HG03520 (cell line): ENCODE results near the gene GNG13.
A peak's percentile ranks its signal among the peaks of the same experiment; 100 is the strongest.

ENCODE experiments used
- ATAC-seq: cut with Tn5 transposase; IDR thresholded peaks from one replicate; pipeline ENCODE4 v1.9.1; 2021; ENCODE audit warnings: mild to moderate bottlenecking, moderate library complexity; ENCODE audit not compliant: unreplicated experiment

The GNG13 gene

DNA sequence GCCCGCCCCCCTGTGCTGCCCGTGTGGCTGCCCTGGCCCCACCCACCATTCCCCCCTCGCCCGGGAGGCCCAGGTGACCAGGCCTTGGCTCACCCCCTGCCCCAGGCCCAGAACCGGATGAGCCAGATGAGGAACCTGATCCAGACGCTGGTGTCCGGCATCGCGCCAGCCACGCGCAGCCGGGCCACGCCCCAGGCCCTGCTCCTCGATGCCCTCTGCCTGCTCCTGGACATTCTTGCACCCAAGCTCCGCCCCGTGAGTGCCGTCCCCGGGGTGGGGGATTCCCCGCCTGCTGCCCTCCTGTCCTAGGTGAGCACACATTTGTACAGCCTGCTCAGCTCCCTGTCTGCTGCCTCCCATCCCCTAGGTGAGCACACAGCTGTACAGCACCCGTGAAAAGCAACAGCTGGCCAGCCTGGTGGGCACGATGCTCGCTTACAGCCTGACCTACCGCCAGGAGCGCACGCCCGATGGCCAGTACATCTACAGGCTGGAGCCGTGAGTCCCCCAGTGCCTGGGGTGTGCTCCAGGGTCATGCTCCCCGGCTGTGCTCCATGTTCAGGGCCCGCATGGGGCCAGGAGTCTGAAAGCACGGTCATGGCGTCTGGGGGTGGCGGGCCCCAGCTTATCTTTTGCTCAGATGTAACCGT, 4.8 kb downstream of the GNG13 start:
- no peak for ATAC-seq

DNA sequence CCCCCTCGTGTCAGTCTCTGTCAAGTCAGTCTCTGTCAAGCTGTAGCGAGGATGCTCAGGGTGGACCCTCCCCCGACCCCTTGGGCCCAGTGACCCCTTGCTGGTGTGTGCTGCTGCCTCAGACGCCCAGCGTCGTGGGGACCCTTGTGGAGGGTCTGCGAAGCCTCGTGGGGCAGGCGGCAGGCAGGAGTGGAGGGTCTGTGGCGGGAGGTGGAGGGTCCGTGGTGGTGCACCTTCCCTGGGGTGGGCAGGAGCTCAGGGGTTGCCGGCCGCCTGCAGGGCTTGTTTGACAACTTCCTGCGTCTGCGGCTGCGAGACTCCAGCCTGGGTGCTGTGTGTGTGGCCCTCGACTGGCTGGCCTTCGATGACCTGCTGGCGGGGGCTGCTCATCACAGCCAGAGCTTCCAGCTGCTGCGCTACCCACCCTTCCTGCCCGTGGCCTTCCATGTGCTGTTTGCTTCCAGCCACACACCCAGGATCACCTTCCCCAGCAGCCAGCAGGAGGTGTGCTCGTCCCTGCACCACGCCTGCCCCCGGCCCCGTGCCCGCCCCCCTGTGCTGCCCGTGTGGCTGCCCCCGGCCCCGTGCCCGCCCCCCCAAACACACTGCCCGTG, 5.6 kb downstream of the GNG13 start:
- ATAC-seq, result no peak

DNA sequence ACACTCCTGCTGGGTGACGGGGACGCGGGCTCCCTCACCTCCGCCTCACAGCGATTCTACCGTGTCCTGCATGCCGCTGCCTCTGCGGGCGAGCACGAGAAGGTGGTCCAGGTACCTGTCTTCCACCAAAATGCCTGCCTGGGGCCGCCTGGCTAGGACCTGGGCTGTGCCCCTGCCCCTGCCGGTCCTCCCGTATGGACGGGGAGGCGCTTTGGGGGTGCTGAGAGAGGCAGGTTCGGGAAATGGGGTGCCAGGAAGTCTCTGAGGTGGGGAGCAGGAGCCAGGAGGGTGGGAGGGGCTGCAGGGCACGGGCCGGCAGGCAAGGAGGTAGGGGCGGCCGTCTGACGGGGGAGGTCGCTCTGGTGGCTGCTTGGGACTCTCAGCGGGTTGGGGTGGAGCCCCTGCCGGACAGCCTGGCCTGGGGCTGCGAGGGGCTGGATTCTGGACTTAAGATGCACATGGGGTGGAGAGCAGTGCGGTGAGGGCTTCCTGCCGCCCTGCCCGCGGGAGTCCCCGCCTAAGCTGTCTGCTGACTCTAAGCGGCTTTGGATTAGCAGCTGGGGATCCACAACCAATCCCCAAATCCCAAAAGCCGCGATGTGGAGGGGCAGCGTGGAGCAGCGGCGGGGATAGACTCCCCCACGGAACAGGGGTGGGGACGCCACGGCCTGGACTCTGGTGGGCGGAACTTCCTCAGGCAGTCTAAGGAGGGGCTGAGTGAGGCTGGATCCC, 6.3 kb downstream of the GNG13 start:
- ATAC-seq, result no peak

DNA sequence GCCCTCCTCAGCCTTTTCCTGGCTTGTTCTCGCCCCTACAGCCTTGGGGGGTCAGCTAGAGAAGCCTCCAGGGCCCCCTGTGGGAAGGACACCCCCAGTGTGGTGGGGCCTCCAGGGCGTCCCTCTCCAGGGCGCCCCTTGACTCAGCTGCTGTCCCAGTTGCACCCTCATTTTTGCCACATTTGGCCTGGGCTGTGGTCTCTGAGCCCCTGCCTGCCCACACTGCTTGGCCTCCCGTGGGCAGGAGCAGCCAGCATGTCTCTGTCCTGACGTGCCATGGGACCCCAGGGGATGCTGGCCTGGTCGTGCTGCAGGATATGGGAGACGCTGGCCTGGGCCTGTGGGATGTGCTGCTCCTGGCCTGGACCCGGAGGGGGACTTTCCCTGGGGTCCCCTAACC, 7.1 kb downstream of the GNG13 start:
- no peak for ATAC-seq

DNA sequence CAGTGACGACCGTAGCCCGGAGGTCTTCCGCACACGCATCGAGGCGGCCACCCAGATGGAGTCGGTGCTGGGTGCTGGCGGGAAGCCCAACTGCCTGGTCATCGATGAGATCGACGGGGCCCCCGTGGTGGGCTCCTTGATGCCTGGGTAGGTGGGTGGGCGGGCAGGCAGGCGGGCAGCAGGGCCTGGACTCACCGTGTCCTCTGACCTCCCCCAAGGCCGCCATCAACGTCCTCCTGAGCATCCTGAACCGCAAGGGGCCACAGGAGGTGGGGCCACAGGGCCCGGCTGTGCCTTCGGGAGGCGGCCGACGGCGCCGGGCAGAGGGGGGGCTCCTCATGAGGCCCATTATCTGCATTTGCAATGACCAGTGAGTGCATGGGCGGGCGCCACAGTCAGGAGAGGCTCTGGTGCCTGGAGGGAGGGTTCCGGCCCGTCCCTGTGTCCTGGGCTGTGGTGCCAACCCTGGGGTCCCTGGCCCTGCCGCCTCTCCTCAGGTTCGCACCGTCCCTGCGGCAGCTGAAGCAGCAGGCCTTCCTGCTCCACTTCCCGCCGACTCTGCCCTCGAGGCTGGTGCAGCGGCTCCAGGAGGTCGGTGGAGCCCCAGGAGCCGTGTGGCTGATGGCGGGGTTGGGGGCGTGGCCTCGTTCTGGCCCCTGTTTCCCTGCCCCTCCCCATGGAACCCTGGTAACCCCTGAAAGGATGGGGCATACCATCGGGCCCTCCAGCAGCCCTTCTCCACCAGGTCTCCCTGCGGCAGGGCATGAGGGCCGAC, 8.1 kb downstream of the GNG13 start:
- ATAC-seq, result no peak

DNA sequence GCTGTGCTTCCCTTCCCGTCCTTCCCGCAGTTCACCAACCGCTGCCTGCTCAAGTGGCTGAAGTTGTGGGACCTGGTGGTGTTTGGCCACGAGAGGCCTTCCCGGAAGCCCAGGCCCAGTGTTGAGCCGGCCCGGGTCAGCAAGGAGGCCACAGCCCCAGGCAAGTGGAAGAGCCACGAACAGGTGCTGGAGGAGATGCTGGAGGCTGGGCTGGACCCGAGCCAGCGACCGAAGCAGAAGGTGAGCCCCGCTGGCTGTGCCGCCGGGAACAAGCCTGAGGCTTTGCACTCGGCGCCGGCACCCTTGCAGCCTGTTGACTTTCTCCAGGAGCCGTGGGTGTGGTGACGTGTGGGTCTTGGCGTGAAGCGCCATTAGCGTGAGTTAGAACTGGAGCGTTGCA, 9.4 kb downstream of the GNG13 start:
- ATAC-seq, result no peak

DNA sequence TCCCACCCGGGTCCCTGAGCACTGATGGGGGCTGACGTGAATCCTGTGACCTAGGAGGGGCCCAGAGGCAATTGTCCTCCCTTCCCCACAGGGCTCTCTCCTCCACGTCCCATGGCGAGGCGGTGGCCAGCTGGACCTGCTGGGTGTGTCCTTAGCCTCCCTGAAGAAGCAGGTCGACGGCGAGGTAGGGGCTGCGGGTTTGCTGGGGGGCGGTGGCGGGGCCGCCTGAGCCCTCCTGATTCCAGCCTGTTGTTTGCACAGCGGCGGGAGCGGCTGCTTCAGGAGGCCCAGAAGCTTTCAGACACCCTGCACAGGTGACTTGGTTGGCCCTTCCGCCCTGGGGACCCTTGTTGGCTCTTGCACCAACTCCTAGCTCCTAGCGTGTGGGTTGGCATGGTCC, 10.4 kb downstream of the GNG13 start:
- no peak for ATAC-seq

DNA sequence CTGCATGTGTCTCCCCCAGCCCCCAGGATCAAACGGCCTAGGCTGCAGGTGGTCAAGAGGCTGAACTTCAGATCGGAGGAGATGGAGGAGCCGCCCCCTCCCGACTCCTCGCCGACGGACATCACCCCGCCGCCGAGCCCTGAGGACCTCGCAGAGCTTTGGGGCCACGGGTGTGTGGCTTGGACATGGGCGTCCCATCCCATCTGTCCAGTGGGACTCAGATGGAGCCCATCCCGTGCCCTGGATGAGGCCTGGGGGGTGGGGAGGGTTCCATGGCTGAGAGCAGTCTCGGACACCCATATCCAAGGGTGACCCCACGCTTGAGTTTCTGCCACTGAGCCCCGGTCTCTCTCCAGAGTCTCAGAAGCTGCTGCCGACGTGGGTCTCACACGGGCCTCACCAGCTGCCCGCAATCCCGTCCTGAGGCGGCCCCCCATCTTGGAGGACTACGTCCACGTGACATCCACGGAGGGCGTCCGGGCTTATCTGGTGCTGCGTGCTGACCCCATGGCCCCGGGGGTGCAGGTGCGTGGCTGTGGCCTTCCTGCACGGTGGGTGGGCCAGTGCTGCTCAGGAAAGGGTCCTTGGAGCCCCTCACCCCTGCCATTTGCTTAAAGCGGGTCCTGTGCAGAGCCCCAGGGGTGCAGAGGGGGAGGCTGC, 11.2 kb downstream of the GNG13 start:
- no peak for ATAC-seq

DNA sequence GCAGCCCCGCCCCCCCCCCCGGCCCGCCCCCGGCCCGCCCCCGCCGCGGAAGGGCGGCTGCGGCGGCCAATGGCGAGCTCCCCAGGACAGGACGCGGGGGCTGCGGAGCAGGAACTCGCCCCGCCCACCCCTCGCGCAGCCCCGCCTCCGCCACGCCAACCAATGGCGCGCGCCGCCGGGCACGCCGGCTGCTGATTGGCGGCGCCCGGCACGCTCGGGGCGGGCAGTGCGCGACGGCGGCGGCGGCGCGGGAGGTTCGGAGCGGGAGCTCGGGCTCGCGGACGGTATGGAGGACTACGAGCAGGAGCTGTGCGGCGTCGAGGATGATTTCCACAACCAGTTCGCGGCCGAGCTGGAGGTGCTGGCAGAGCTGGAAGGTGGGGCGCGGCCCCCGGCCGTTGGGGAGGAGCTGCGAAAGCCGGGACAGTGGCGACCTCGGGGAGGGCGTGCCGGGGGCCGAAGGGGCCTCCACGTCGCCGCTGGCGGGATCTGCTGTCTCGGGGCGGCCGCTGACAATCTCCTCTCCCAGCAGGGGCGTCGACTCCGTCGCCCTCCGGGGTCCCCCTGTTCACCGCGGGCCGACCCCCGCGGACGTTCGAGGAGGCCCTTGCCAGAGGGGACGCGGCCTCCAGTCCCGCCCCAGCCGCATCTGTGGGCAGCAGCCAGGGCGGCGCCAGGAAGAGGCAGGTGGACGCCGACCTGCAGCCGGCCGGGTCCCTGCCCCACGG, 12.0 kb downstream of the GNG13 start, which contains the start of gene CHTF18:
Gene CHTF18, plus strand, starts transcription at position 222 of the 728 bp plus-strand sequence. Its CDS starts 65 bp downstream, at position 287.
- ATAC-seq, result peak; percentile 71

DNA sequence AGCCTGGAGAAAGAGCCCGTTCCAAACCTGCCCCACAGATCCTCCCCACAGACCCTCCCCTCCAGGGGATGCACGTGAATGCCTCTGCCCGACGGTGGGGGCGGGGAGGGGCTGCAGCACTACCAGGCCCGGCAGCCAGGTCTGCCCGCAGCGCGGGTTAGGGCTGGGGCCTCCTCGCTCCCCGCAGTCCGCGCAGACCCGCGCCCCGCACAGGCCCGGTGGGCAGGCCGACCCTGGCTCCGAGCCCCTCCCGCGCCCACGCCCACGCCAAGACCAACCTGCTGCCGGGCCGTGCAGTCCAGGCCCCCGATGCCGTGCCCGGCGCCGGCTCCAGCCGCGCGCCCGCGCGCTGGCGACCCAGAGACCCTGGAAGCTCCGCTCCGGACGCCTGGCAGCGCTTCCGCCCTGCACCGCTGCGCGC, 12.5 kb downstream of the GNG13 start, which contains the start of gene RPUSD1:
Gene RPUSD1, minus strand, starts transcription at position 404 of the 421 bp plus-strand sequence. CDS start 644 bp downstream, outside the sequence.
- peak; percentile 13 for ATAC-seq

DNA sequence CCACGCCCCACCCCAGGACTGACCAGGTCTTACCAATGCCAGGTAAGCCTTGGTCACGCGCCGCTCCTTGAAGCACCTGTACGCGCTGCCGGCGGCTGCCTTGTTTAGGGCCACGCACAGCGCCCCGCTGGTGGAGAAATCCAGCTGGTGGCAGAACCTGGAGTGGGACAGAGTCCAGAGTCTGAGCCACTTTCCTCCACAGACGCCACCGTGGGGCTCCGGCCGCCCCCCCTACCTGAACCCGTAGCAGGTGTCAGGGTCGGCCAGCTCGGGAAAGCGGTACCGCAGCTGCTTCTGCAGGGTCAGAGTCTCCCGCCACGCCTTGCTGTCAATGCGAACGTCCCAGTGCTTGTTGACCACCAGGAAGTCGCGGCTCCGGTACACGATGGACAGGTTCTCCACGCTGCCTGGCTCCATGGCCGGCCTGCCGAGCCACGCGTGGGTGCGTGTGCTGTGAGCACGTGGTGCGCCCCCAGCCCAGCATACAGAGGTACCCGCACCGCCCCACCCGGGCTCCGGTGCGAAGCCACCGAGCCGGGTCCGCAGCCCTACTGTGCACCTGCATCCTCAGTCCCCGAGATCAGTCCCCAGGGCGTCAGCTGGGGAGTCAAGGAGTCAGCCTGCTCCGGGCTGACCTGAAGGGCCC, 13.1 kb downstream of the GNG13 start:
- no peak for ATAC-seq

DNA sequence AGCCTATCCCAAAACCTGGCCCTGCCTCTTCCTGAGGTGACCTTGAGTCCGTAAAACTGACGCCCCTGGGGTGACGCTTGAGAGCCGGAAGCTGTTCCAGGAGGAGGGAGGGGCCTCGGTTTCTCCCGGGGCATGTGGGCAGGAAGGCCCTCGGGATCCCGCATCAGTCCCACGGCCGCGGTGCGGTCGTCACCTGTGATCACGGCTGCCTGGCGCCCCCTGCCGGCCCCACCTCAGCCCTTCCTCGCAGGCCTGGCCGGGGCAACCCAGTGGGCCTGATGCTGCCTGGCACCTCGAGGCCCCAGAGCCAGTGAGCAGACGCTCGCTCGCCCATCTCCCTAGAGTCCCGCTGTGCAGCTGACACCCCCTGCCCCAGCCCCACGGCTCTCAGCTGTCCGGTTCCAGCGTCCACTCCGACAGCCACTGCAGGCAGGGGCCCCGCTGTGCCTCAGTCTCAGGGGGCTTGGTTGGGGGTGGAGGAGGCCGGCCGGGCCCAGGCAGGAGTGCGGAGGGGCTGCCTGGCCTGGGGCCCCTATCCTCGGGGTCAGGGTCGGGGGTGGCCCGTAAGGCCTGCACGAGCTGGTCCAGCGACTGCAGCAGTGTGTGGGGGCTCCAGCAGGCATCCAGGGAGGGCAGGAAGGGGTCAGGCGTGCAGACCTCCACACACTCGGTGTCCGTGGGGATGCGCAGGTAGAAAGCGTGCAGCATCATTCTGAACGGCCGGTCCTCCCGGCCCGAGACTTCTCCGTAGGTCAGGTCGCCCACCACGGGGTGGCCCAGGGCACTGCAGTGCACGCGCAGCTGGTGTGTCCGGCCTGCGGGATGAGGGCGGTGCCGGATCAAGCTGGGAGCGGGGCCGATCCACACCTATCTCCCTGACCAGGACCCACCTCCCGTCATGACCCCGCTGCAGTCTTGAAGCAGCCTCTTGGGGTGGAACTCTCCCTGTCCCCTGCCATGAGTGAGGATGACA, 14.7 kb downstream of the GNG13 start:
- ATAC-seq, result no peak

DNA sequence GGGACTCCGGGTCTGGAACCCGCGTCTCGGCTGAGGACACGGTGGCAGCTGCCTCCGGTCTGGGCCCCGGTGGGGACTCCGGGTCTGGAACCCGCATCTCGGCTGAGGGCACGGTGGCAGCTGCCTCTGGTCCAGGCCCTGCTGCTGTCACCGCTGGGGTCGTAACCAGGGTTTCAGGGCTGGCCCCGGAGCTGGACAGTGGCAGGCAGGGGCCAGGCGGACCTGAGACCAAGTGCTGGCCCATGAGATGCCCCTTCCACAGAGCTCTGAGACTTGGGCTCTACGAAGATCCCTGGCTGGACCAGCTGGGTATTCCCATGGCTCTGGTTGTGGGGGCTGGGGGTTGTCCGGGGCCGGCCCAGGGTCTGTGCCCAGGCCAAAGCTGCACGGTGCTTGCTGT, 16.1 kb downstream of the GNG13 start:
- no peak for ATAC-seq

DNA sequence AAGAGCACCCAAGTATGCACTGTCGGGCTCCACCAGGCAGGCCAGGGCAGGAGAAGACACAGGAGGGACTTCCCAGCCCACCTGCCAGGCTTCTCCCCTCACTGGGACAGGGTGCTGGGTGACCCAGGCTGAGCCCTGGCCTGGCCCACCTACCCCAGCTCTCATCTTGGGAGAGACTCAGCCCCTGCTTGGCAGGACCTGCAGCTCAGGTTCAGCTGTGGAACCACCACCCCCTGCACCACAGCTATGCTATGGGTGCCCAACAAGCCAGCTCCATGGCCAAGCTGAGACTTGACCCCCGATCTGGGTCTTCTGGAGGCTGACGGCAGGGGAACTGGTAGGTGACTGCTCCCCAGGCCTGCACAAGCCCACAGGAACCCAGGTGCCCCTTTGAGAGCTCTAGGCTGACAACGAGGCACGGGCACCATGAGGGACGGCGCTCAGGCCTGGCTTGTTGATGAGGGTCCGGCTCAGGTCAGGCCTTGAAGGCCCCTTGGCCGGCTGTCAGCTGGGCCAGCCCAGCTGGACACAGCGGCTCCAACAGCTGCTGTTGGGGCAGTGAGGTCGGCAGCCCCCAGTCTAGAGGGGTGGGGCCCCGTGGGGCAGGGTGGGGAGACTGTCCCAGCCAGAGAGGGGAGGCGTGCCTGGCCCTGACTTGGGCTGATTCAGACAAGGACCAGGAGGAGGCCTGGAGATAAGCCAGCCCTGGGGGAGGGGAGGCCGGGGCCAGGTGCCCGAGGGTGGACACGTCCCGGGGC, 17.0 kb downstream of the GNG13 start:
- no peak for ATAC-seq

DNA sequence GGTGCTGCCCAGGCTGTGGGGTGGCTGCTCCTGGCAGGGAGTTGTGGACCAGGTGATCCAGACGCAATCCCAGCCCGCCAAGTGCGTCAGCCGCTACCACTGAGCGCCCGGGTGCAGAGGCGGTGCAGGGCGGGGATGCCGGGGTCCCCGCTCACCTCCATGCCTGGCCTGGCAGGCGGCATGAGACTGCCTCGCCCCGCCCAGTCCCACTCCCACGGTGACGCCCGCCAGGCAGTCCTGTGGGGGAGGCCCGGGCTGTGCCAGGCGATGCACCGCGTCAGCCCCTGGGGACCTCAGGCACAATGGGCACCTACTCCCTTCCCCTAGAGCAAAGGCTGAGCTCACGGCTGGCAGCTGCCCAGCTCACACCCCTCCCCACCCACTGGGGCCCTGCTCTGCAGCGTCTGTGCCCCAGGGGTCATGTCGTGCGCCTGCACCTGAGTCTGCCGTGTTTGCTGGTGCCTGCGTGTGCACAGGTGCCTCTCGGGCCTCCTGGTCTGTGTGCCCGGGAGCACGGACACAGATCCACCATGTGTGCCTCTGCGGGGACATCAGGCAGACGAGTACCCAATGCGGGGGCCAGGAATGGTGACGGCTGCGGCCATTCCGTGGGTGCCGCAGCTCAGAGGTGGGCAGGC, 17.6 kb downstream of the GNG13 start:
- ATAC-seq, result no peak

DNA sequence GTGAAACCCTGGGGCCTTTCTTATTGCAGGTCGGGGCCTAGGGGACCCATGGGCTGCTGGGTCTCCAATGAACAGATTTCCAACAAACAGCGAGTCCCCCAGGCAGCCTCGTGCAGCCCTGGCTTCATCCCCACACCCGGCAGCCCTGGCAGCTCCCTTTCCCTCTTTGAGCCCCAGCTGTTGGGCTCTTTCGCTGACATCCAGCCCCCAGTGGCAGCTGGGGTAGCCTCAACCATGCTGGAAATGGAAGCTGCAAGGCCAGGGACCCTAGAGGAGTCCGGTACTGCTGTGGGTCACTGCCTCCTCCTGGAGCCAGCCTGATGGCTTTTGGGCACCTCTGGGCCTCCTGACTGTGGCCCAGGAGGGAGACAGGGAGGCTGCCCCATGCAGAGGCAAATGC, 18.3 kb downstream of the GNG13 start:
- no peak for ATAC-seq

DNA sequence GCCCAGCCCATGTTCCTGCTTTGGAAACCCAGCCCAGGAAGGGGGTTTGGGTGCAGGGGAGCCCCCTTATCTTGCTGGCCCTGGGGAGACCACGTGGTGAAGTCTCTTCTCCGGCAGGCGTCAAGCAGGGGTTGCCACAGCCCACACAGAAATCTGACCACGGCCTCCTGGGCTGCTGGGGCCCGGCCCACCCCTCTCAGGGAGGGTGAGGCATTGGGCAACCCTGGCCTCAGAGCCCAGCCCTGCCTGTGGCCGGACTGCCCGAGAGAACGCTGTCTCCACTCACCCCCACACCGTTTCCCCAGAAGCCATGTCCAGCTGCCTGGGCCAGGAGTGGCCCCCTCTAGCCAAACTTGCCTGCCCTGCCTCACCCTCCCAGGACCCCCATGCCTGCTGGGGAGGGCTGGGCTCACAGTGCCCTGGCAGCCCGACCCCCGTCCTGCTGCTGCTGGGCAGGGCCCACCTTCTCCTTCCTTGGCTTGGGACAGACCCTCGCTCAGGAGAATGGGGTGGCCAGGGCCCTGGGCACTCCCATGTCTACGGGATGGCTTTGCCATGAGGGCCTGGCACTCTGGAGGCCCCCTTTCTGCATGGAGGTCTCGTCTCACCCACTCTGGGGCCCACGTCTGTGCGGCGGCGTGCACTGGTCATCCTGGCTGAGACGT, 19.1 kb downstream of the GNG13 start:
- no peak for ATAC-seq
